Fibroblast of mammary gland (primary cell): ENCODE results near the gene LDAH.

Source experiments
- DNase-seq: peaks from one replicate; pipeline ENCODE4 v3.0.0-alpha.2; 2010; ENCODE audit warnings: low read depth
- H3K4me3 ChIP-seq: 2 replicates; pipeline ENCODE4 v1.5.1; 2011; ENCODE audit warnings: low read depth, mild to moderate bottlenecking, low read length, moderate library complexity; ENCODE audit not compliant: control insufficient read depth
- CTCF ChIP-seq: conservative IDR thresholded peaks from 2 replicates; pipeline ENCODE4 v1.5.1; 2011; ENCODE audit warnings: low read depth, low read length, inconsistent platforms; ENCODE audit not compliant: control insufficient read depth, insufficient read depth

Gene LDAH

GRCh38 chr2:20649976-20650375, 172.9 kb downstream of the LDAH start:
- H3K4me3 ChIP-seq: peak overlapping the region; percentile 95
- DNase-seq: no peak
- TF ChIP-seq CTCF: no peak

- H3K4me3 ChIP-seq: no peak overlapping the region
- TF ChIP-seq CTCF: no peak
- DNase-seq: peak; percentile 20
These were observed 173.3 kb downstream of the LDAH start for GRCh38 chr2:20649576-20649975.

- DNase-seq: no peak
- no peak for TF ChIP-seq CTCF
- no peak overlapping the region for H3K4me3 ChIP-seq
These were observed 174.1 kb downstream of the LDAH start for GRCh38 chr2:20648831-20649230.

- TF ChIP-seq CTCF: no peak
- H3K4me3 ChIP-seq: no peak overlapping the region
- no peak for DNase-seq
These were observed 174.7 kb downstream of the LDAH start for GRCh38 chr2:20648206-20648605.

GRCh38 chr2:20647738-20648137, 175.2 kb downstream of the LDAH start:
- no peak overlapping the region for H3K4me3 ChIP-seq
- no peak for TF ChIP-seq CTCF
- DNase-seq: no peak

GRCh38 chr2:20647211-20647610, 175.7 kb downstream of the LDAH start:
- no peak for DNase-seq
- no peak overlapping the region for H3K4me3 ChIP-seq
- TF ChIP-seq CTCF: no peak

- DNase-seq: no peak
- no peak overlapping the region for H3K4me3 ChIP-seq
- TF ChIP-seq CTCF: no peak
These were observed 176.5 kb downstream of the LDAH start for GRCh38 chr2:20646446-20646845.
